Measurements from ENCODE around the gene HSPA14.

Gene HSPA14

GRCh38 chr10:14820010-14820774 lies 17.9 kb upstream of the HSPA14 start:
- no peaks in the 10 kb centered on the region for H3K36me3 ChIP-seq (ENCODE audit: low read length)
- H4K20me1 ChIP-seq (ENCODE audit: low read depth, low read length) = no peaks in the 10 kb centered on the region
- H3K4me2 ChIP-seq (ENCODE audit: low read depth, low read length, poor library complexity, severe bottlenecking) = no peak overlapping the region
- no peak overlapping the region for H3K9ac ChIP-seq (ENCODE audit: low read length)
- no peaks in the 10 kb centered on the region for H3K9me3 ChIP-seq (ENCODE audit: insufficient read depth, low read length)
- H2AFZ ChIP-seq (ENCODE audit: low read depth, low read length, severe bottlenecking) = no peak overlapping the region
- no peaks in the 10 kb centered on the region for H3F3A ChIP-seq (ENCODE audit: insufficient read depth)
- no peaks in the 10 kb centered on the region for H3K79me2 ChIP-seq (ENCODE audit: insufficient read depth, low read length)
- TF ChIP-seq EZH2phosphoT487 (conservative IDR thresholded peaks at IDR 0.05; ENCODE audit: low read length) (no peak), CTCF (IDR thresholded peaks at IDR 0.05; ENCODE audit: insufficient read depth, low read length, poor library complexity, severe bottlenecking) (no peak)
- no peak overlapping the region for H3K27ac ChIP-seq (ENCODE audit: low read depth, low read length)
- no peaks in the 10 kb centered on the region for H3K9me2 ChIP-seq (replicated peaks; ENCODE audit: insufficient read depth, low read length)
- H3K27me3 ChIP-seq (ENCODE audit: low read length) = no peaks in the 10 kb centered on the region
- no peak overlapping the region for H3K4me3 ChIP-seq (ENCODE audit: insufficient read depth, low read length, poor library complexity, severe bottlenecking)

DNA sequence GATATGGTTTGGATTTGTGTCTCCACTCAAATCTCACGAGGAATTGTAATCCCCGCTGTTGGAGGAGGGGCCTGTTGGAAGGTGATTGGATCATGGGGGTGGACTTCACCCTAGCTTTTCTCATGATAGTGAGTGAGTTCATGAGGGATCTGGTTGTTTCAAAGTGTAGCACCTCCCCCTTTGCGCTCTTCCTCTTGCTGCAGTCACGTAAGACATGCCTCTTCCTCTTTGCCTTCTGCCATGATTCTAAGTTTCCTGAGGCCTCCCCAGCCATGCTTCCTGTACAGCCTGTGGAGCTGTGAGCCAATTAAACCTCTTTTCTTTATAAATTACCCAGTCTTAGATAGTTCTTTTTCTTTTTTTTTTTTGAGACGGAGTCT lies 17.3 kb upstream of the HSPA14 start:
- Histone ChIP-seq H3K36me3 (ENCODE audit: low read length) (no peaks in the 10 kb centered on the region), H3K9me2 (replicated peaks; ENCODE audit: insufficient read depth, low read length) (no peaks in the 10 kb centered on the region), H3K79me2 (ENCODE audit: insufficient read depth, low read length) (no peaks in the 10 kb centered on the region), H3K27ac (ENCODE audit: low read depth, low read length) (no peak overlapping the region), H4K20me1 (ENCODE audit: low read depth, low read length) (no peaks in the 10 kb centered on the region), H2AFZ (ENCODE audit: low read depth, low read length, severe bottlenecking) (no peak overlapping the region), H3K27me3 (ENCODE audit: low read length) (no peaks in the 10 kb centered on the region), H3K4me3 (ENCODE audit: insufficient read depth, low read length, poor library complexity, severe bottlenecking) (no peak overlapping the region), H3K9ac (ENCODE audit: low read length) (no peak overlapping the region), H3K9me3 (ENCODE audit: insufficient read depth, low read length) (no peaks in the 10 kb centered on the region), H3F3A (ENCODE audit: insufficient read depth) (no peaks in the 10 kb centered on the region), H3K4me2 (ENCODE audit: low read depth, low read length, poor library complexity, severe bottlenecking) (no peak overlapping the region)
- TF ChIP-seq EZH2phosphoT487 (conservative IDR thresholded peaks at IDR 0.05; ENCODE audit: low read length) (no peak), CTCF (IDR thresholded peaks at IDR 0.05; ENCODE audit: insufficient read depth, low read length, poor library complexity, severe bottlenecking) (no peak)

GRCh38 chr10:14821635-14822375 lies 16.3 kb upstream of the HSPA14 start:
- Histone ChIP-seq H3K9me3 (ENCODE audit: insufficient read depth, low read length) (no peaks in the 10 kb centered on the region), H3K36me3 (ENCODE audit: low read length) (no peaks in the 10 kb centered on the region), H3F3A (ENCODE audit: insufficient read depth) (peaks cover 9% of the 10 kb centered on the region; the same call in 1 of the 2 replicates), H3K9ac (ENCODE audit: low read length) (no peak overlapping the region), H3K4me3 (ENCODE audit: insufficient read depth, low read length, poor library complexity, severe bottlenecking) (no peak overlapping the region), H3K27ac (ENCODE audit: low read depth, low read length) (no peak overlapping the region), H3K27me3 (ENCODE audit: low read length) (no peaks in the 10 kb centered on the region), H3K4me2 (ENCODE audit: low read depth, low read length, poor library complexity, severe bottlenecking) (no peak overlapping the region), H2AFZ (ENCODE audit: low read depth, low read length, severe bottlenecking) (no peak overlapping the region), H4K20me1 (ENCODE audit: low read depth, low read length) (no peaks in the 10 kb centered on the region), H3K9me2 (replicated peaks; ENCODE audit: insufficient read depth, low read length) (no peaks in the 10 kb centered on the region), H3K79me2 (ENCODE audit: insufficient read depth, low read length) (no peaks in the 10 kb centered on the region)
- TF ChIP-seq EZH2phosphoT487 (conservative IDR thresholded peaks at IDR 0.05; ENCODE audit: low read length) (no peak), CTCF (IDR thresholded peaks at IDR 0.05; ENCODE audit: insufficient read depth, low read length, poor library complexity, severe bottlenecking) (no peak)

Measured in SU-DHL-6 (cell line).